T-helper 17 cell (primary cell): ENCODE results near the gene PACC1. TPM values are rescaled to one million over a fixed set of nuclear protein-coding genes. Genes with fewer than 3 reads are reported as not detected.

Experiments used
- ATAC-seq: fragments of 150-1000 bp; cut with Tn5 transposase; 2 replicates; pipeline ENCODE4 v1.10.0; 2021; ENCODE audit warnings: mild to moderate bottlenecking, moderate library complexity
- DNase-seq, 3 donors: peaks; one replicate each; pipeline versions ENCODE4 v3.0.0 to v3.0.0-alpha.2; 2020 to 2021
- H3K9me3 ChIP-seq: one replicate; pipeline ENCODE4 v1.7.0; 2013; ENCODE audit warnings: low read length, mild to moderate bottlenecking; ENCODE audit not compliant: control insufficient read depth, poor library complexity, severe bottlenecking
- H3K27ac Mint-ChIP-seq: one replicate; pipeline ENCODE4 v1.8.0; 2022; ENCODE audit warnings: mild to moderate bottlenecking, moderate library complexity, mixed read lengths
- H3K27me3 Mint-ChIP-seq: one replicate; pipeline ENCODE4 v1.8.0; 2022; ENCODE audit warnings: mixed read lengths
- H3K36me3 Mint-ChIP-seq: one replicate; pipeline ENCODE4 v1.8.0; 2022; ENCODE audit warnings: low read depth, mixed read lengths
- H3K4me1 Mint-ChIP-seq: one replicate; pipeline ENCODE4 v1.8.0; 2022; ENCODE audit warnings: mild to moderate bottlenecking, mixed read lengths
- H3K4me3 Mint-ChIP-seq: one replicate; pipeline ENCODE4 v1.8.0; 2022; ENCODE audit warnings: mild to moderate bottlenecking, moderate library complexity, mixed read lengths
- total RNA-seq, 4 donors: library from RNA in 2 of 4; stranded (reverse) in 2 of 4; gene quantifications; one replicate each; pipeline ENCODE4 v1.2.3 and lab custom pipeline; 2022 to 2026

The PACC1 gene
- total RNA-seq, 2 donors from 2014 or later = 4.7 to 8.2 TPM

DNA sequence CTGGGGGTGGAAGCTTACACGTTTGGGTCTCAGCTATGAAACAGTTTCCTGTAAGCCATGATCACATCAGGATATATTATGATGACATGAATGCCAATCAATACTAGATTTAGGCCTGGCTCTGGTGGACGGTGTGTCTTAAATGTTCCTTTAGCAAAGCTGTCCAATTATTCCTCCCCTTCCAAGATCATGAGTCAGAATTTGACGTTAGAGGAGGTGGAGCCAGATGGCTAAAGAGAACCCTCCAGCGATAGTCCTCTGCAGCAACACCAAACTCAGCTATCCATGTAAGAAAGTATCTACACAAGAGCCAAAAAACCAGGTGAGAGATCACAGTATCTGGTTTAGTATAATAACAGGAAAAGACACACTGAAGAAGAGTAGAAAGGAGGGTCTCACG lies 47.8 kb downstream of the PACC1 start:
- no peaks in the 10 kb centered on the region for H3K27me3 Mint-ChIP-seq
- peaks cover 7% of the 10 kb centered on the region for H3K4me1 Mint-ChIP-seq
- H3K36me3 Mint-ChIP-seq = peaks cover 10% of the 10 kb centered on the region
- peak overlapping the region; percentile 57 for H3K27ac Mint-ChIP-seq
- H3K9me3 ChIP-seq = no peaks in the 10 kb centered on the region
- DNase-seq = no peak
- peak overlapping the region; percentile 12 for H3K4me3 Mint-ChIP-seq
- no peak for ATAC-seq

DNA sequence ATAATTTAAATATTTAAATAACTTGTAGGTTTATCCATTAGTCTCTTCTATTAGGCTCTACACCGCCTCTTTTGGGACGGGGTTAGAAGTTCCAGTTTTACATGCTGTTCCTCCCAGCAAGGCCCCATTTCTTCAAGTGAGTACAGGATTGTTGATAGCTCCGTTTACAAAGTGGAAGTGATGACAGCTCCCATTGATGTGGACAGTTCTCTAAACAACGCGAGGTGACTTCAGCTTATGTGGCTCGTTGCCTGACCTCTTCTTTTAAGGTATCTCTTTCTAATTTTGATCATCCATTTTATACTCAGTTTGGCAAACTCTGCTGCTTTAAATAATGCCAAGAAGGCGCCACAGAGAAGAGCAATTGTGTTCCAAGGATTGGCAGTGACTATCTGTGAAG lies 49.7 kb downstream of the PACC1 start:
- Mint-ChIP-seq H3K27me3 (no peaks in the 10 kb centered on the region), H3K4me3 (no peak overlapping the region), H3K36me3 (peaks cover 14% of the 10 kb centered on the region), H3K27ac (peak overlapping the region; percentile 72), H3K4me1 (peaks cover 9% of the 10 kb centered on the region)
- no peaks in the 10 kb centered on the region for H3K9me3 ChIP-seq
- ATAC-seq (no peak), DNase-seq (no peak)

DNA sequence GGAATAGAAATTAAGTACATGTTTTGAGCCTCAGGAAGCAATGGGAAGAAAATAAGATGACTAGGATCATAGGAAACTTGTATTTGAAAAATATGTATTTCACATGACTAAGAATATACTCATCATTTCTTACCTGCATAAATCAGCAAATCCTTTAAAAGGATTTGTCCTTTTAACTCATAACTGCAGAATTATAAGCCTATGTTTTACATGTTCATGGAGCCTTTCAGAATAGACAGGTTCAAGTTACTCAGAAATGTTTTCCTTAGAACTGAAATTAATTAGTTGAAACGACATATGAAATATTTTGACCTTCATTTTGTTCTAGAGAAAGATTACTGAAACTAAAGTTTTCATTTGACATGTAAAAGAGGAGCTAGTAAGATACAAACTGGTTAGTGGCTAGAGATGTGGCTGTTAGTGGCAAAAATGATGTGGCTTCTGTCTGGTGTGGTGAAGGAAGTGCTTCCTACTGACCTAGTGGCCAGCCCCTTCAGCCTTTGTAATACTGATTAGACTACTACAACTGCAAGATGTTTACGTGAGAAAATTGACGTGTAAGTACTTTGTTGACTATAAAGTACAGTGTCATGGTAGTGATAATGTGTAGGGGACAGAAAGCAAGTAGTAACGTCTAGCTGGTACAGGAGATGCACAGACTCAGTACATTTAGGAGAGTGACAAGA lies 54.7 kb downstream of the PACC1 start:
- Mint-ChIP-seq H3K4me3 (no peak overlapping the region), H3K36me3 (peaks cover 8% of the 10 kb centered on the region), H3K27ac (peak overlapping the region; percentile 83), H3K4me1 (peaks cover 3% of the 10 kb centered on the region), H3K27me3 (no peaks in the 10 kb centered on the region)
- no peaks in the 10 kb centered on the region for H3K9me3 ChIP-seq
- ATAC-seq = no peak
- DNase-seq = no peak

DNA sequence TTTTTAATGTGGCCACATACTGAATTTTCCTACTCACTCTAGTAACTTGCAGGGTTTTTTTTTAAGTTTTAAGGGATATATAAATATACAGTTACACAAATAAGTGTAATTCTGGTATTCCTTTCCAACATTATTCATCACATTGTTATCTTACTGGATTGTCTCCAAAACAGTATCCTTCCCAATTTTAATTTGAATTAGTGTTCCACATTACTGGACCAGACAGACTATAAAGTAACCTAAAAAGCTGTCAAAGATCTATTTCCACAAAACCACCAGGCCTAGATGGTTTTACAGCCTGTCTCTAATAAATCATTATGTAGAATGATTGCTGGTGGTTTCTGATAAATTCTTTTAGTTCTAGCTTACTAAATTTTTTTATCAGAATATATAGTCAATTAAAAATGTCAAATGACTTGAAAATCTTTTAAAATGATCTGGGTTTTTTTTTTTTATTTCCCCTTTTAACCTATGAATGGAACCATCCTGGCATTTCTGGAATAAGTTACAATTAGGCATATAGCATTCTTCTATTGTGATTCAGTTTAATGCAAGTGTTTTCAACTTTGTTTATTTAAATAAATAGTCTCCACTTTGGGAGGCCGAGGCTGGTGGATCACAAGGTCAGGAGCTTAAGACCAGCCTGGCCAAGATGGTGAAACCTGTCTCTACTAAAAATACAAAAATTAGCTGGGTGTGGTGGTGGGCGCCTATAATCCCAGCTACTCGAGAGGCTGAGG lies 59.3 kb downstream of the PACC1 start:
- Mint-ChIP-seq H3K4me1 (peaks cover 5% of the 10 kb centered on the region), H3K27me3 (no peaks in the 10 kb centered on the region), H3K4me3 (no peak overlapping the region), H3K27ac (no peak overlapping the region), H3K36me3 (peaks cover 8% of the 10 kb centered on the region)
- DNase-seq (no peak), ATAC-seq (no peak)
- H3K9me3 ChIP-seq = no peaks in the 10 kb centered on the region

DNA sequence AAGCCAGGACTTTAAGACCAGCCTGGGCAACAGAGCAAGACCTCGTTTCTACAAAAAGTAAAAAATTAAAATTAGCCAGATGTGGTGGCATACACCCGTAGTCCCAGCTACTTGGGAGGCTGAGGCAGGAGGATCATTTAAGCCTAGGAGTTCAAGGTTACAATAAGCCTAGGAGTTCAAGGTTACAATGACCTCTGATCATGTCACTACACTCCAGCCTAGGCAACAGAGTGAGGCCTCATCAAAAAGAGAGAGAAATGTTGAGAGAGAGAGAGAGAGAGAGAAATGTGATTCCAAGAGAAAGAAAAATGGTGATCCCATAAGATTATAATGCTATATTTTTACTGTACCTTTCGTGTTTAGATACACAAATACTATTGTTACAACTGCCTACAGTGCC lies 60.2 kb downstream of the PACC1 start:
- peaks cover 3% of the 10 kb centered on the region for H3K36me3 Mint-ChIP-seq
- H3K4me1 Mint-ChIP-seq = peaks cover 2% of the 10 kb centered on the region
- DNase-seq (no peak), ATAC-seq (no peak)
- H3K9me3 ChIP-seq = no peaks in the 10 kb centered on the region
- no peaks in the 10 kb centered on the region for H3K27me3 Mint-ChIP-seq
- H3K4me3 Mint-ChIP-seq = no peak overlapping the region
- H3K27ac Mint-ChIP-seq = no peak overlapping the region

DNA sequence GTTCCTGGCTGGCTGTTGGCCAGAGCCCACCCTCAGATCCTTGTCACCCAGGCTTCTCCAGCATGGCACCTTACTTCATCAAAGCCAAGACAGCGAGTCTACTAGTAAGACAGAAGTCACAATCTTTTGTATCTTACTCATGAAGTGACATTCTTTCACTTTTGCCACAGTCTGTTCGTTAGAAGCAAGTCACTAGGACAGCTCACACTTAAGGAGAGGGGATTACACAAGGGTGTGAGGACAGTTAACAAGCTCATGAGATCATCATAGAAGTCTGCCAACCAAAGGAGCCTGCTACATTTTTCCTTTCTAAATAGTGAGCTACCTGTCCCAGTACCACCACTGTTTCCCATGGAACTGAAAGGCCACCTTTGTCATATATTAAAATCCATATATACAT lies 61.5 kb downstream of the PACC1 start:
- no peaks in the 10 kb centered on the region for H3K9me3 ChIP-seq
- H3K27me3 Mint-ChIP-seq = no peaks in the 10 kb centered on the region
- H3K4me1 Mint-ChIP-seq = peaks cover 2% of the 10 kb centered on the region
- no peak for ATAC-seq
- H3K4me3 Mint-ChIP-seq = no peak overlapping the region
- peaks cover 1% of the 10 kb centered on the region for H3K36me3 Mint-ChIP-seq
- DNase-seq = no peak
- peak overlapping the region; percentile 78 for H3K27ac Mint-ChIP-seq

DNA sequence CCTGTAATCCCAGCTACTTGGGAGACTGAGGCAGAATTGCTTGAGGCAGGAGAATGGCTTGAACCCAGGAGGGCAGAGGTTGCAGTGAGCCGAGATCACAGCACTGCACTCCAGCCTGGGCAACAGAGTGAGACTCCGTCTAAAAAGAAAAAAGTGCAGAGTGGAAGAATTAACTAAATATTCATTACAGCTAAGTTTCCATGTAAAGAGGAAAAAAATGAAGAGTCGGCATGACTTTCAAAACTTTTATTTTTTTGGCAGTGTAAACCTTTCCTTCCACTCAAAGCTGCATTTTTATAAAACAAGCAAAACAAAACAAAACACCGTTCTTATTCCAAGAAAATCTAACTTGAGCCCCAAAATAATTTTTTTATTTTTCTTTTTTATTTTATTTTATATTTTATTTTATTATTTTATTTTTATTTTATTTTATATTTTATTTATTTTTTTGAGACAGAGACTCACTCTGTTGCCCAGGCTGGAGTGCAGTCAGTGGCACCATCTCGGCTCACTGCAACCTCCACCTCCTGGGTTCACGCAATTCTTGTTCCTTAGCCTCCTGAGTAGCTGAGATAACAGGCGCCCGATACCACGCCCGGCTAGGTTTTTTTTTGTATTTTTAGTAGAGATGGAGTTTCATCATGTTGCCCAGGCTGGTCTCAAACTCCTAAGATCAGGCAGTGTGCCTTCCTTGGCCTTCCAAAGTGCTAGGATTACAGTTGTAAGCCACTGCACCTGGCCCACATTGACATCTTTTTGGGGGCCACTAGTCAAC lies 62.9 kb downstream of the PACC1 start:
- no peak for ATAC-seq
- DNase-seq = no peak
- Mint-ChIP-seq H3K36me3 (no peaks in the 10 kb centered on the region), H3K27ac (peak overlapping the region; percentile 78), H3K4me1 (peaks cover 4% of the 10 kb centered on the region), H3K4me3 (no peak overlapping the region), H3K27me3 (no peaks in the 10 kb centered on the region)
- no peaks in the 10 kb centered on the region for H3K9me3 ChIP-seq

DNA sequence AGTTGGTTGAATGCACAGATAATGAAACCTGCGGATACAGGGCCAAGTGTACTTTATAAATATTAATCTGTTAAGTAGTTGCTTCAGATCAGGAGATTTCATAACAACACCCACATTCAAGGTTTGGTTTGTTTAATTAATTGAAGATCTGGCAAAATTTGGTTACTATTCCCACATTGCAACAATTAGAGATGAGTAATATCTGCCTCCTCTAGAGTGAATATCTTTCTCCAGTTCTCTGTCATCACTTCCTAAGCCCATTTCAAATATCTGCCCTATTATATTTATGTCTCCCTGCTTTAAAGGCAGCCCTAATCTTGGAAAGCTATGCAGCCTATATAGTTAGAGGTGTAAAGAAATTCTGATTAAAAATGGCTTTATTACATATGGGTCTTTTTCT lies 68.1 kb downstream of the PACC1 start:
- peaks cover 2% of the 10 kb centered on the region for H3K4me1 Mint-ChIP-seq
- peak overlapping the region; percentile 39 for H3K27ac Mint-ChIP-seq
- ATAC-seq (no peak), DNase-seq (no peak)
- H3K36me3 Mint-ChIP-seq = no peaks in the 10 kb centered on the region
- H3K9me3 ChIP-seq = no peaks in the 10 kb centered on the region
- H3K4me3 Mint-ChIP-seq = no peak overlapping the region
- no peaks in the 10 kb centered on the region for H3K27me3 Mint-ChIP-seq

DNA sequence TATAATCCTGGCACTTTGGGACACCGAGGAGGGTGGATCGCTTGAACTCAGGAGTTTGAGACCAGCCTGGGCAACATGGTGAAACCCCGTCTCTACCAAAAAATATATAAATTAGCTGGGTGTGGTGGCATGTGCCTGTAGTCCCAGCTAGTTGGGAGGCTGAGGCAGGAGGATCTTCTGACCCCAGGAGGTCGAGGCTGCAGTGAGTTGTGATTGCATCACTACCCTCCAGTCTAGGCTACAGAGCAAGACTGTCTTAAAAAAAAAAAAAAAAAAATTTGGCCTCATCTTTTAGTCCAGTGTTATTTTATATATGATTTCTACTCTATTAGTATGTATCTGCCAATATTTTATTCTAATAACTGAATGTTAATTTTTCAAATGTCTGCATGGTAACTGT lies 69.8 kb downstream of the PACC1 start:
- no peak for ATAC-seq
- Mint-ChIP-seq H3K27me3 (no peaks in the 10 kb centered on the region), H3K27ac (no peak overlapping the region), H3K4me3 (no peak overlapping the region), H3K36me3 (no peaks in the 10 kb centered on the region), H3K4me1 (peaks cover 7% of the 10 kb centered on the region)
- no peak for DNase-seq
- H3K9me3 ChIP-seq = no peaks in the 10 kb centered on the region

DNA sequence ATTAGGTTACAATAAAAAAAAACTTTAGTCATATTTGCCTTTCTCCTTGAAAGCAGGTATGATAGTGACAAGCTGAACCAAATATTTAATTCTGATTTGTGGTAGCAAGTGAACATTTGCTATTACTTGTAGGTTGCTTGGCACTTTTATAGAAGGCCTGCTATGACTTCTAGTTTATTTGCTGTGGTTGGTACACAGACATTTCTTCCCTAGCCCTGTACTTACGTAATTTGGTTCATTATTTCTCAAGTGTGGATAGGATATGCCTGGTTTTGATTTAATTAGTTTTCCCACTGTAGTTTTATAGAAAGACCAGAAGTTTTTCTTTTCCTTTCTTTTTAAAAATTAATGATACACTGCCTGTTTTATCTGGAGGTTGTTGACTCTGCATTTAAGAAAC lies 73.6 kb downstream of the PACC1 start:
- H3K9me3 ChIP-seq = no peaks in the 10 kb centered on the region
- Mint-ChIP-seq H3K27me3 (no peaks in the 10 kb centered on the region), H3K27ac (peak overlapping the region; percentile 34), H3K36me3 (no peaks in the 10 kb centered on the region), H3K4me1 (peaks cover 13% of the 10 kb centered on the region), H3K4me3 (no peak overlapping the region)
- DNase-seq = no peak
- no peak for ATAC-seq

DNA sequence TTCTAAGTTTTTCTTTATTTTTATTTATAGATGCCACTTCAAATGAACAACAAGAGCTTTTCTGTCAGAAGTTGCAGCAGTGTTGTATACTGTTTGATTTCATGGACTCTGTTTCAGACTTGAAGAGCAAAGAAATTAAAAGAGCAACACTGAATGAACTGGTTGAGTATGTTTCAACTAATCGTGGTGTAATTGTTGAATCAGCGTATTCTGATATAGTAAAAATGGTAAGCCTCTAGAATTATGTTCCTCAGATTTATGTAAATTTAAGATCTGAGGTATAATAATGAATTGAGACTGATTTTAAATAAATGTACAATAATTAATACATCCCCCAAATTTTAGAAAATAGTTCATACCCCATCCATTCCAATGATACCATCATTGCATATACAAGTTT lies 85.6 kb downstream of the PACC1 start:
- no peak overlapping the region for H3K4me3 Mint-ChIP-seq
- no peak overlapping the region for H3K27ac Mint-ChIP-seq
- no peaks in the 10 kb centered on the region for H3K9me3 ChIP-seq
- no peak for ATAC-seq
- peaks cover 6% of the 10 kb centered on the region for H3K36me3 Mint-ChIP-seq
- peaks cover 14% of the 10 kb centered on the region for H3K4me1 Mint-ChIP-seq
- H3K27me3 Mint-ChIP-seq = no peaks in the 10 kb centered on the region
- no peak for DNase-seq

DNA sequence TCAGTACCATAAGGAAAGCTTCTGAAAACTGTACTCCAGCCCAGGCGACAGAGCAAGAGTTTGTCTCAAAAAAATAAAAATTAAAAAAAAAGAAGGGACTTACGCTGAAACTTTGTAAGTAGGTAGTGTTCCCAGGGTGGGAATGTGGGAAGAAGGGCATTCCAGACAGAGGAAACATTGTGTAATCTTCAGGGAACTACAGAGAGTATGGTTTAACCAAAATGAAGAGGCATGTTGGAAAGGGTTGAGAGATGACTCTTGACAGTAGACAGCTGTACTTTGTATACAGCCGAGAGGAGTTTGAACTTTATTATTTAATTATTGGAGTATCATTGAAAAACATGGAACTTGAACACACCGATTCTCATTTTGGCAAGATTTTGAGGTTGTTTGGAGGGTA lies 86.4 kb downstream of the PACC1 start:
- ATAC-seq (no peak), DNase-seq (no peak)
- Mint-ChIP-seq H3K4me1 (peaks cover 17% of the 10 kb centered on the region), H3K27me3 (no peaks in the 10 kb centered on the region), H3K27ac (peak overlapping the region; percentile 69), H3K36me3 (peaks cover 3% of the 10 kb centered on the region), H3K4me3 (no peak overlapping the region)
- no peaks in the 10 kb centered on the region for H3K9me3 ChIP-seq

DNA sequence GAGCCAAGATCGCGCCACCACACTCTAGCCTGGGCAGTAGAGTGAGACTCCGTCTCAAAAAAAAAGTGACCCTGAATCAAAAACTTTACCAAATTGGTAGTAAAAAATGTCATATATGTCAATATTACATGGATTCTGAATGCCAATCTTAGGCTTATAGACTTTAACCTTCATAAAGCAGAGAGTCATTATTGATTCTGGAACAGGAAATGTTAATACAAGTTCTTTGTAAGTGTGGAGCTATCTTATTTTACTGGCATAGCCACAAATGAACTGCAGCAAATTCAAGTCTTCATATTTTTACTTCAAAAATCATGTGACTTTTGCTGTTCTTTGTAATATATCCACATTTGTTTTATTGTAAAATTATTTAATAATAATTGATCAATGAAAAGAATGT lies 88.1 kb downstream of the PACC1 start:
- no peaks in the 10 kb centered on the region for H3K9me3 ChIP-seq
- H3K27ac Mint-ChIP-seq = peak overlapping the region; percentile 47
- H3K4me1 Mint-ChIP-seq = peaks cover 17% of the 10 kb centered on the region
- peaks cover 3% of the 10 kb centered on the region for H3K36me3 Mint-ChIP-seq
- no peaks in the 10 kb centered on the region for H3K27me3 Mint-ChIP-seq
- no peak overlapping the region for H3K4me3 Mint-ChIP-seq
- no peak for ATAC-seq
- DNase-seq = no peak
